ENCODE measurements around the gene KIAA1217.
"Not testable (repeated sequence)": the region's sequence is repeated elsewhere in the genome, so short reads cannot be mapped to it uniquely, and the experiment has no call there.

KIAA1217 gene

GRCh38 chr10:24433705-24434104, 224.8 kb downstream of the KIAA1217 start:
- Histone ChIP-seq H3K4me1 (ENCODE audit: insufficient read depth, low read length) (no peaks in the 10 kb centered on the region), H3K9me3 (ENCODE audit: low read length) (no peaks in the 10 kb centered on the region), H3K27me3 (ENCODE audit: insufficient read depth, low read length) (no peaks in the 10 kb centered on the region), H3K36me3 (ENCODE audit: insufficient read depth, low read length) (no peaks in the 10 kb centered on the region), H2AFZ (ENCODE audit: low read depth, low read length) (no peak overlapping the region), H3K4me3 (ENCODE audit: low read length) (no peak overlapping the region)

- Histone ChIP-seq H3K27me3 (ENCODE audit: insufficient read depth, low read length) (no peaks in the 10 kb centered on the region), H3K9me3 (ENCODE audit: low read length) (no peaks in the 10 kb centered on the region), H3K4me1 (ENCODE audit: insufficient read depth, low read length) (no peaks in the 10 kb centered on the region), H3K4me3 (ENCODE audit: low read length) (no peak overlapping the region), H3K36me3 (ENCODE audit: insufficient read depth, low read length) (no peaks in the 10 kb centered on the region), H2AFZ (ENCODE audit: low read depth, low read length) (no peak overlapping the region)
Observed at GRCh38 chr10:24434961-24435360, 226.0 kb downstream of the KIAA1217 start.

- H3K4me3 ChIP-seq (ENCODE audit: low read length): no peak overlapping the region
Observed at GRCh38 chr10:24435374-24435773, 226.4 kb downstream of the KIAA1217 start.

GRCh38 chr10:24437302-24437701, 228.4 kb downstream of the KIAA1217 start:
- Histone ChIP-seq H3K4me1 (ENCODE audit: insufficient read depth, low read length) (no peaks in the 10 kb centered on the region), H3K9me3 (ENCODE audit: low read length) (no peaks in the 10 kb centered on the region), H3K36me3 (ENCODE audit: insufficient read depth, low read length) (no peaks in the 10 kb centered on the region), H2AFZ (ENCODE audit: low read depth, low read length) (no peak overlapping the region), H3K4me3 (ENCODE audit: low read length) (no peak overlapping the region), H3K27me3 (ENCODE audit: insufficient read depth, low read length) (no peaks in the 10 kb centered on the region)

More at GRCh38 chr10:24435374-24435773, 226.4 kb downstream of the KIAA1217 start:
- no peaks in the 10 kb centered on the region for H3K4me1 ChIP-seq (ENCODE audit: insufficient read depth, low read length)
- no peaks in the 10 kb centered on the region for H3K27me3 ChIP-seq (ENCODE audit: insufficient read depth, low read length)
- no peaks in the 10 kb centered on the region for H3K9me3 ChIP-seq (ENCODE audit: low read length)
- H3K36me3 ChIP-seq (ENCODE audit: insufficient read depth, low read length): no peaks in the 10 kb centered on the region
- H2AFZ ChIP-seq (ENCODE audit: low read depth, low read length): no peak overlapping the region

GRCh38 chr10:24438800-24439199, 229.9 kb downstream of the KIAA1217 start:
- Histone ChIP-seq H3K9me3 (ENCODE audit: low read length) (no peaks in the 10 kb centered on the region), H3K4me3 (ENCODE audit: low read length) (no peak overlapping the region), H2AFZ (ENCODE audit: low read depth, low read length) (no peak overlapping the region), H3K36me3 (ENCODE audit: insufficient read depth, low read length) (no peaks in the 10 kb centered on the region), H3K27me3 (ENCODE audit: insufficient read depth, low read length) (no peaks in the 10 kb centered on the region), H3K4me1 (ENCODE audit: insufficient read depth, low read length) (no peaks in the 10 kb centered on the region)

GRCh38 chr10:24439935-24440334, 231.0 kb downstream of the KIAA1217 start:
- Histone ChIP-seq H3K36me3 (ENCODE audit: insufficient read depth, low read length) (no peaks in the 10 kb centered on the region), H3K4me3 (ENCODE audit: low read length) (no peak overlapping the region), H3K9me3 (ENCODE audit: low read length) (no peaks in the 10 kb centered on the region), H2AFZ (ENCODE audit: low read depth, low read length) (no peak overlapping the region), H3K27me3 (ENCODE audit: insufficient read depth, low read length) (no peaks in the 10 kb centered on the region), H3K4me1 (ENCODE audit: insufficient read depth, low read length) (no peaks in the 10 kb centered on the region)

GRCh38 chr10:24440817-24441797, 232.2 kb downstream of the KIAA1217 start:
- Histone ChIP-seq H3K36me3 (ENCODE audit: insufficient read depth, low read length) (no peaks in the 10 kb centered on the region), H3K9me3 (ENCODE audit: low read length) (no peaks in the 10 kb centered on the region), H3K4me1 (ENCODE audit: insufficient read depth, low read length) (no peaks in the 10 kb centered on the region), H3K27me3 (ENCODE audit: insufficient read depth, low read length) (no peaks in the 10 kb centered on the region), H2AFZ (ENCODE audit: low read depth, low read length) (no peak overlapping the region), H3K4me3 (ENCODE audit: low read length) (no peak overlapping the region)

- Histone ChIP-seq H3K27me3 (ENCODE audit: insufficient read depth, low read length) (no peaks in the 10 kb centered on the region), H2AFZ (ENCODE audit: low read depth, low read length) (no peak overlapping the region), H3K4me3 (ENCODE audit: low read length) (no peak overlapping the region), H3K36me3 (ENCODE audit: insufficient read depth, low read length) (no peaks in the 10 kb centered on the region), H3K4me1 (ENCODE audit: insufficient read depth, low read length) (no peaks in the 10 kb centered on the region), H3K9me3 (ENCODE audit: low read length) (no peaks in the 10 kb centered on the region)
Observed at GRCh38 chr10:24442234-24442633, 233.3 kb downstream of the KIAA1217 start.

- not testable (repeated sequence) for H3K36me3 ChIP-seq (ENCODE audit: insufficient read depth, low read length); H3K4me1 ChIP-seq (ENCODE audit: insufficient read depth, low read length); H3K9me3 ChIP-seq (ENCODE audit: low read length); H2AFZ ChIP-seq (ENCODE audit: low read depth, low read length); H3K4me3 ChIP-seq (ENCODE audit: low read length); H3K27me3 ChIP-seq (ENCODE audit: insufficient read depth, low read length)
Observed at GRCh38 chr10:24442641-24443174, 233.8 kb downstream of the KIAA1217 start.

- no peaks in the 10 kb centered on the region for H3K4me1 ChIP-seq (ENCODE audit: insufficient read depth, low read length)
- no peak overlapping the region for H2AFZ ChIP-seq (ENCODE audit: low read depth, low read length)
Observed at GRCh38 chr10:24444337-24444736, 235.4 kb downstream of the KIAA1217 start.

GRCh38 chr10:24445958-24446357, 237.0 kb downstream of the KIAA1217 start:
- not testable (repeated sequence) for H3K9me3 ChIP-seq (ENCODE audit: low read length); H3K4me3 ChIP-seq (ENCODE audit: low read length); H2AFZ ChIP-seq (ENCODE audit: low read depth, low read length); H3K4me1 ChIP-seq (ENCODE audit: insufficient read depth, low read length); H3K27me3 ChIP-seq (ENCODE audit: insufficient read depth, low read length); H3K36me3 ChIP-seq (ENCODE audit: insufficient read depth, low read length)

More at GRCh38 chr10:24444337-24444736, 235.4 kb downstream of the KIAA1217 start:
- no peak overlapping the region for H3K4me3 ChIP-seq (ENCODE audit: low read length)
- H3K27me3 ChIP-seq (ENCODE audit: insufficient read depth, low read length): no peaks in the 10 kb centered on the region
- H3K9me3 ChIP-seq (ENCODE audit: low read length): no peaks in the 10 kb centered on the region
- no peaks in the 10 kb centered on the region for H3K36me3 ChIP-seq (ENCODE audit: insufficient read depth, low read length)

- no peaks in the 10 kb centered on the region for H3K36me3 ChIP-seq (ENCODE audit: insufficient read depth, low read length)
- H3K27me3 ChIP-seq (ENCODE audit: insufficient read depth, low read length): no peaks in the 10 kb centered on the region
- no peak overlapping the region for H2AFZ ChIP-seq (ENCODE audit: low read depth, low read length)
- H3K4me3 ChIP-seq (ENCODE audit: low read length): no peak overlapping the region
- H3K9me3 ChIP-seq (ENCODE audit: low read length): no peaks in the 10 kb centered on the region
- no peaks in the 10 kb centered on the region for H3K4me1 ChIP-seq (ENCODE audit: insufficient read depth, low read length)
Observed at GRCh38 chr10:24446739-24447138, 237.8 kb downstream of the KIAA1217 start.

GRCh38 chr10:24448351-24448999, 239.5 kb downstream of the KIAA1217 start:
- no peaks in the 10 kb centered on the region for H3K27me3 ChIP-seq (ENCODE audit: insufficient read depth, low read length)
- no peaks in the 10 kb centered on the region for H3K4me1 ChIP-seq (ENCODE audit: insufficient read depth, low read length)
- no peaks in the 10 kb centered on the region for H3K36me3 ChIP-seq (ENCODE audit: insufficient read depth, low read length)
- H2AFZ ChIP-seq (ENCODE audit: low read depth, low read length): no peak overlapping the region
- H3K4me3 ChIP-seq (ENCODE audit: low read length): no peak overlapping the region
- no peaks in the 10 kb centered on the region for H3K9me3 ChIP-seq (ENCODE audit: low read length)
